OCI-LY7 (cell line): ENCODE data around the gene PPP1R2. TPM values are rescaled to one million over a fixed set of nuclear protein-coding genes. Genes with fewer than 3 reads are reported as not detected.
A peak's percentile ranks its signal among the peaks of the same experiment; 100 is the strongest.

Source experiments
- BruUV-seq: library from RNA; stranded (reverse); fragments of 400-500 nt; replicated peaks from 2 replicates; lab custom pipeline; 2021; lab: Mats Ljungman, UMichigan
- CTCF ChIA-PET: fragments of 300-600 bp; sonication (Branson Sonifier 250); formaldehyde crosslinking; loops from one replicate; lab custom pipeline; 2022; ENCODE audit warnings: antibody characterized with exemption; ENCODE audit not compliant: unreplicated experiment; lab: Charles Lee
- POLR2A ChIA-PET: fragments of 300-600 bp; sonication (Branson Sonifier 250); formaldehyde crosslinking; loops from one replicate; lab custom pipeline; 2022; ENCODE audit warnings: antibody characterized with exemption; lab: Charles Lee
- DNase-seq: peaks from one replicate; pipeline ENCODE4 v3.0.0-alpha.2; 2015; ENCODE audit warnings: low spot score
- H2AFZ ChIP-seq: fragments of 200-600 bp; sonication (generic), shearing (Covaris generic); 2 replicates; pipeline ENCODE4 v1.6.1; 2014; ENCODE audit warnings: mild to moderate bottlenecking, antibody characterized with exemption, low read length, moderate library complexity
- H3K27ac ChIP-seq: fragments of 200-600 bp; sonication (generic); 2 replicates; pipeline ENCODE4 v1.5.1; 2014; ENCODE audit warnings: mixed run types, low read depth, mild to moderate bottlenecking, moderate library complexity, low read length, inconsistent platforms; ENCODE audit not compliant: poor library complexity, severe bottlenecking
- H3K36me3 ChIP-seq: fragments of 200-600 bp; sonication (generic); 2 replicates; pipeline ENCODE4 v1.6.1; 2014; ENCODE audit warnings: mild to moderate bottlenecking, antibody characterized with exemption, low read length, moderate library complexity, mixed read lengths; ENCODE audit not compliant: insufficient read depth
- H3K4me1 ChIP-seq: fragments of 200-600 bp; sonication (generic); 2 replicates; pipeline ENCODE4 v1.5.1; 2014; ENCODE audit warnings: mild to moderate bottlenecking, low read length; ENCODE audit not compliant: insufficient read depth, poor library complexity, severe bottlenecking
- H3K4me2 ChIP-seq: fragments of 200-600 bp; sonication (generic); 2 replicates; pipeline ENCODE4 v1.6.1; 2014; ENCODE audit warnings: mild to moderate bottlenecking, low read length
- H3K4me3 ChIP-seq: fragments of 200-600 bp; sonication (generic); 2 replicates; pipeline ENCODE4 v1.5.1; 2014; ENCODE audit warnings: mild to moderate bottlenecking, low read depth, low read length; ENCODE audit not compliant: poor library complexity, severe bottlenecking
- H3K79me2 ChIP-seq: fragments of 200-600 bp; sonication (generic); 2 replicates; pipeline ENCODE4 v1.6.1; 2016; ENCODE audit warnings: low read depth, mild to moderate bottlenecking, low read length, moderate library complexity, mixed read lengths; ENCODE audit not compliant: insufficient read depth
- H3K9me2 ChIP-seq: fragments of 200-600 bp; sonication (generic); 2 replicates; pipeline ENCODE4 v1.6.1; 2016; ENCODE audit warnings: mild to moderate bottlenecking, low read length, mixed read lengths; ENCODE audit not compliant: insufficient read depth
- H3K9me3 ChIP-seq: fragments of 200-600 bp; sonication (generic); 2 replicates; pipeline ENCODE4 v1.6.1; 2014; ENCODE audit warnings: mild to moderate bottlenecking, mixed run types, low read length, mixed read lengths
- H4K20me1 ChIP-seq: fragments of 200-600 bp; sonication (generic); 2 replicates; pipeline ENCODE4 v1.6.1; 2014; ENCODE audit warnings: mild to moderate bottlenecking, antibody characterized with exemption, low read length, moderate library complexity, mixed read lengths; ENCODE audit not compliant: insufficient read depth
- CTCF ChIP-seq: fragments of 200-600 bp; sonication (generic); conservative IDR thresholded peaks from 2 replicates; pipeline ENCODE4 v1.5.1; 2014; ENCODE audit warnings: mild to moderate bottlenecking, antibody characterized with exemption, low read length, moderate library complexity, mixed read lengths
- EZH2phosphoT487 ChIP-seq: fragments of 200-600 bp; sonication (generic); IDR thresholded peaks from 2 replicates; pipeline ENCODE4 v1.6.1; 2018; ENCODE audit warnings: low read depth, borderline replicate concordance, mild to moderate bottlenecking, mixed run types, antibody characterized with exemption, low read length, moderate library complexity, mixed read lengths
- intact Hi-C: fragments of 100-400 bp; cut with micrococcal nuclease; formaldehyde crosslinking; loops from one replicate; pipeline ENCODE4 v1.10.0; 2022; ENCODE audit not compliant: unreplicated experiment
- total RNA-seq, 2 experiments: library from RNA; depleted of rRNA in 1 of 2; stranded (reverse); fragments of >200 nt in 1 of 2; shearing (Covaris generic) in 1 of 2; gene quantifications; 2 replicates each; pipeline ENCODE4 v1.2.3, GENCODE V29; 2014 to 2022

PPP1R2 gene
- total RNA-seq, 2 experiments from 2014 or later: 91.9 to 239 TPM

- H3K9me3 ChIP-seq: no peaks in the 10 kb centered on the region
- H3K27ac ChIP-seq: no peak overlapping the region
- H3K36me3 ChIP-seq: no peaks in the 10 kb centered on the region
- ChIA-PET POLR2A (interaction anchor here (0.6 to 1.6 kb wide), 4 partner anchors 13 to 288 kb away, joined by 3 to 8 read pairs (median 4); partner anchors contain the start of genes APOD and PPP1R2), CTCF (no interaction called here)
- peaks cover 9% of the 10 kb centered on the region for H3K4me1 ChIP-seq
- H3K4me3 ChIP-seq: no peak overlapping the region
- no peak overlapping the region for H2AFZ ChIP-seq
- TF ChIP-seq CTCF (peak; percentile 71), EZH2phosphoT487 (no peak)
- H3K79me2 ChIP-seq: no peaks in the 10 kb centered on the region
- no peaks in the 10 kb centered on the region for H4K20me1 ChIP-seq
- no peak for DNase-seq
- no TSS peak for BruUV-seq
- H3K9me2 ChIP-seq: no peaks in the 10 kb centered on the region
- intact Hi-C loops: no loop called here
- H3K4me2 ChIP-seq: no peak overlapping the region
Measured at GRCh38 chr3:195556390-195556789, 13.3 kb upstream of the PPP1R2 start.

GRCh38 chr3:195555110-195555509 lies 12.0 kb upstream of the PPP1R2 start:
- TF ChIP-seq EZH2phosphoT487 (no peak), CTCF (no peak)
- Histone ChIP-seq H3K79me2 (no peaks in the 10 kb centered on the region), H3K4me3 (no peak overlapping the region), H3K9me3 (no peaks in the 10 kb centered on the region), H3K4me1 (peaks cover 22% of the 10 kb centered on the region), H3K36me3 (no peaks in the 10 kb centered on the region), H2AFZ (peak overlapping the region; percentile 11; the same call in 1 of the 2 replicates), H3K27ac (no peak overlapping the region), H4K20me1 (no peaks in the 10 kb centered on the region), H3K4me2 (no peak overlapping the region; the same call in 1 of the 2 replicates), H3K9me2 (no peaks in the 10 kb centered on the region)
- DNase-seq: no peak
- BruUV-seq: no TSS peak
- CTCF ChIA-PET: no interaction called here
- intact Hi-C loops: no loop called here
- POLR2A ChIA-PET: interaction anchor here (0.6 to 1.6 kb wide), 2 partner anchors 11 to 25 kb away, joined by 3 to 4 read pairs; partner anchors contain the start of gene PPP1R2

GRCh38 chr3:195554458-195554857 lies 11.3 kb upstream of the PPP1R2 start:
- no peak overlapping the region for H3K27ac ChIP-seq

More at GRCh38 chr3:195554458-195554857, 11.3 kb upstream of the PPP1R2 start:
- no peak for DNase-seq
- Histone ChIP-seq H2AFZ (no peak overlapping the region), H4K20me1 (no peaks in the 10 kb centered on the region), H3K4me2 (no peak overlapping the region), H3K9me2 (no peaks in the 10 kb centered on the region), H3K36me3 (no peaks in the 10 kb centered on the region), H3K4me1 (peaks cover 28% of the 10 kb centered on the region), H3K4me3 (no peak overlapping the region), H3K79me2 (no peaks in the 10 kb centered on the region), H3K9me3 (no peaks in the 10 kb centered on the region)
- ChIA-PET CTCF (no interaction called here), POLR2A (interaction anchor here (0.6 kb wide), 1 partner anchor 25 kb away, joined by 3 read pairs; no protein-coding TSS in a partner anchor)
- BruUV-seq: no TSS peak
- intact Hi-C loops: no loop called here
- TF ChIP-seq EZH2phosphoT487: no peak
